K562 (cell line): ENCODE results near the gene PIGC.

ENCODE experiments used
- ETV1 ChIP-seq: fragments of 450-650 bp; conservative IDR thresholded peaks from 2 replicates; pipeline ENCODE4 v1.6.1; 2016; ENCODE audit warnings: missing genetic modification characterization, control low read depth, low read depth, missing compliant biosample characterization
- MEF2A ChIP-seq: IDR thresholded peaks from 2 replicates; pipeline ENCODE4 v1.6.1; 2011; ENCODE audit warnings: low read depth, mild to moderate bottlenecking, low read length, moderate library complexity; ENCODE audit not compliant: control insufficient read depth
- SP1 ChIP-seq: sonication (generic); formaldehyde crosslinking; IDR thresholded peaks from 2 replicates; pipeline ENCODE4 v1.8.1; 2022; ENCODE audit warnings: mild to moderate bottlenecking, missing genetic modification reagents
- TRIM24 ChIP-seq, 2 experiments: fragments of 450-650 bp; IDR thresholded peaks; 2 replicates each; pipeline ENCODE4 v1.6.1; 2016
- TF ChIP-seq, protein P1 (sequence below), 2 experiments: fragments of 450-650 bp in 1 of 2; sonication (generic) in 1 of 2; formaldehyde crosslinking in 1 of 2; IDR thresholded peaks in 1 of 2; conservative IDR thresholded peaks in 1 of 2; 2 replicates each; pipeline versions ENCODE4 v1.6.1 to v1.8.1; 2016 to 2023; ENCODE audit warnings: mild to moderate bottlenecking in 2 of 2, moderate library complexity in 2 of 2, inconsistent platforms in 1 of 2, missing genetic modification reagents in 1 of 2
- TF ChIP-seq, protein P2 (sequence below): fragments of 250-450 bp; sonication (Bioruptor Pico); IDR thresholded peaks from 2 replicates; pipeline ENCODE4 v1.5.0; 2021; ENCODE audit warnings: mild to moderate bottlenecking, moderate library complexity
- TF ChIP-seq, protein P3 (sequence below), 3 experiments: IDR thresholded peaks in 2 of 3; conservative IDR thresholded peaks in 1 of 3; 2 replicates each; pipeline ENCODE4 v1.5.1; 2011 to 2012; ENCODE audit warnings: low read length in 3 of 3, mild to moderate bottlenecking in 3 of 3, control low read depth in 2 of 3, improper control_type of control experiment in 1 of 3, inconsistent platforms in 1 of 3, low read depth in 1 of 3, mixed read lengths in 1 of 3, moderate library complexity in 1 of 3; ENCODE audit not compliant: insufficient read depth in 2 of 3

DNA sequence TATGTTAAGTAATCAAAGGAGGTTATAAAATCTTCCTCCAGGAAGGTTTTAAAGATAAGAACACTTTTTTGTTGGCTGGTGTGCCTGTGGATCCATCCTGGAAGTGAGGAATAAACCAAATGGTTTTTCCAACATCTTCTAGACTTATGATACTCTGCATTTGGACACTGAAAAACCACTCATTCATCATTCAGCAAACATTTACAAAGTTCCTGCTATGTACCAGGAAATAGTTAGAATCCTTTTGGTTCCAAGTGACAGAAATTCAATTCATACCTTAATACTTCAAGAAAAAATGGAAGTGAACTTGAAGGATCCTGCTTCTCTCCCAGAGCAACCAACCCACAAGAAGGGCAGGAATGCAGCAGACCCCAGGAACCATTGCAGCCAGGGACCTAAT, 39.6 kb upstream of the PIGC start:
- TF ChIP-seq, protein P1, sequence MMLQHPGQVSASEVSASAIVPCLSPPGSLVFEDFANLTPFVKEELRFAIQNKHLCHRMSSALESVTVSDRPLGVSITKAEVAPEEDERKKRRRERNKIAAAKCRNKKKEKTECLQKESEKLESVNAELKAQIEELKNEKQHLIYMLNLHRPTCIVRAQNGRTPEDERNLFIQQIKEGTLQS (IDR thresholded peaks at IDR 0.05) = no peak
- TF ChIP-seq, protein P1 (CRISPR knock-in tag; conservative IDR thresholded peaks at IDR 0.05) = no peak
- TF ChIP-seq TRIM24 (IDR thresholded peaks at IDR 0.05) (no peak), MEF2A (no peak), SP1 (CRISPR knock-in tag) (no peak), ETV1 (tag) (no peak)
- TF ChIP-seq, protein P2, sequence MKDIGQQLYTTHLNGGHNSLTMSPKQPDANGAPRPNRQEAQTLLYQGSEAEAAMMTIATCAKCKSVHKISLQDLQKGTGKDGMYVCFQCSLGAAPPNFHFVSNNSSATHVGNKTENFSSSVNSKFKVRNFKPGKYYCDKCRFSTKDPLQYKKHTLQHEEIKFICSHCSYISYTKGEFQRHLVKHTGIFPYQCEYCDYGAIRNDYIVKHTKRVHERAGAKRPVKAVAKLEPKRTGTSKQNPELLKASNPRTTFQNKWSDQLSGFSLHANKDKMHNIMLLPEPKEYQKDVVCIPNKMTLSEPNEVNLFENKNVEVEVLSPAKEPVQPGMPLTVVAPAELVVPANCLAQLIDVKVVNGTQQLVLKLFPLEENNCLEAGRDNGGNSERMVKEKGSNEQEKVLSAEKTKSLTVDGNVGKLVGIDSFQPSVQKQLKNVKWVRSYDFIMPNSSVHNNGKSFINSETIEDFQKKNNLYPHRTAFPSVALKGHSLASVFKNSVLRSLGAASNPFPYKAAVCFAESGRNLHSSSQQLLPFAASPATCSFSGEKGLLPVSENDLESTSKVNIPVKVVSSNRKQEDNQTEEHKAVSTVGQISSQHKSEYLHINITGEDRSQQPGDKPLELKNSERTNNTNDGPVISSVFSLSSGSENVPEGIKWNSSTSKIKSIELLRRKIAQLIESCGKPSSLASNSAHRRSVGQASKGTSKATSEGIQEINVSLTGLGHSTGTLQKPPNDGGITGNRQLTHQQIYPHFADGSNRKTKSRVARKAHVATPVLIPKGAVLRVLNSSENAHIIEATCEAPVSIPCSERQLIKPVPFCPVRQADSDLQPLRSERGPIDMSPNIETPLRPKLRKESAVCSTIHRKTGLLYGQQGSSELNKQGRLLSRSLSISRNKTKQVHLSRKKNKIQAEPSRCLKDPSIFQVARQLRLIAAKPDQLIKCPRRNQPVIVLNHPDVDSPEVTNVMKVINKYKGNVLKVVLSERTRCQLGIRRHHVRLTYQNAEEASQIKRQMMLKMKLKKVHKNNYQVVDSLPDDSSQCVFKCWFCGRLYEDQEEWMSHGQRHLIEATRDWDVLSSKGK (CRISPR knock-in tag) = no peak
- TF ChIP-seq, protein P3, sequence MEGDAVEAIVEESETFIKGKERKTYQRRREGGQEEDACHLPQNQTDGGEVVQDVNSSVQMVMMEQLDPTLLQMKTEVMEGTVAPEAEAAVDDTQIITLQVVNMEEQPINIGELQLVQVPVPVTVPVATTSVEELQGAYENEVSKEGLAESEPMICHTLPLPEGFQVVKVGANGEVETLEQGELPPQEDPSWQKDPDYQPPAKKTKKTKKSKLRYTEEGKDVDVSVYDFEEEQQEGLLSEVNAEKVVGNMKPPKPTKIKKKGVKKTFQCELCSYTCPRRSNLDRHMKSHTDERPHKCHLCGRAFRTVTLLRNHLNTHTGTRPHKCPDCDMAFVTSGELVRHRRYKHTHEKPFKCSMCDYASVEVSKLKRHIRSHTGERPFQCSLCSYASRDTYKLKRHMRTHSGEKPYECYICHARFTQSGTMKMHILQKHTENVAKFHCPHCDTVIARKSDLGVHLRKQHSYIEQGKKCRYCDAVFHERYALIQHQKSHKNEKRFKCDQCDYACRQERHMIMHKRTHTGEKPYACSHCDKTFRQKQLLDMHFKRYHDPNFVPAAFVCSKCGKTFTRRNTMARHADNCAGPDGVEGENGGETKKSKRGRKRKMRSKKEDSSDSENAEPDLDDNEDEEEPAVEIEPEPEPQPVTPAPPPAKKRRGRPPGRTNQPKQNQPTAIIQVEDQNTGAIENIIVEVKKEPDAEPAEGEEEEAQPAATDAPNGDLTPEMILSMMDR (IDR thresholded peaks at IDR 0.05 in 2 of 3, conservative IDR thresholded peaks at IDR 0.05 in 1 of 3; ENCODE audit: insufficient read depth in 2 of 3, low read depth in 1 of 3, low read length in 3 of 3) = no peak
